ENCODE data around the gene ELMO1.

Gene ELMO1

GRCh38 chr7:36806891-36807290, 641.8 kb downstream of the ELMO1 start:
- CTCF ChIA-PET: no interaction called here

More at GRCh38 chr7:36806891-36807290, 641.8 kb downstream of the ELMO1 start:
- POLR2A ChIA-PET: no interaction called here
- no peak for DNase-seq (ENCODE audit: low read depth, low spot score)
- H3K4me3 ChIP-seq (ENCODE audit: low read depth, low read length): no peak overlapping the region
- TF ChIP-seq CTCF (IDR thresholded peaks at IDR 0.05; ENCODE audit: insufficient read depth, low read length, missing control alignments): no peak
